Heart left ventricle (tissue), 16 donors: ENCODE measurements around the gene MBD3. TPM values are rescaled to one million over a fixed set of nuclear protein-coding genes. Genes with fewer than 3 reads are reported as not detected.

Experiments
- ATAC-seq, 4 donors: fragments of 200-7000 bp; cut with Tn5 transposase; one replicate each; pipeline ENCODE4 v1.9.1; 2020 to 2022; ENCODE audit warnings: moderate library complexity in 4 of 4, mild to moderate bottlenecking in 3 of 4, moderate number of reproducible peaks in 1 of 4
- DNase-seq, 5 donors: peaks; one replicate each; pipeline ENCODE4 v3.0.0-alpha.2; 2020
- H3K27ac ChIP-seq, 12 donors: fragments of 200-600 bp; sonication (generic) in 4 of 12; one replicate each; pipeline versions ENCODE4 v1.5.0 to v1.8.0; 2016 to 2022; ENCODE audit warnings: mild to moderate bottlenecking in 2 of 12
- H3K27me3 ChIP-seq, 9 donors: fragments of 200-600 bp; sonication (generic) in 2 of 9; one replicate each; pipeline versions ENCODE4 v1.5.1 to v1.8.0; 2016 to 2022; ENCODE audit warnings: mild to moderate bottlenecking in 3 of 9
- H3K36me3 ChIP-seq, 9 donors: fragments of 200-600 bp; sonication (generic) in 2 of 9; one replicate each; pipeline versions ENCODE4 v1.5.0 to v1.8.0; 2018 to 2022; ENCODE audit warnings: mild to moderate bottlenecking in 2 of 9
- H3K4me1 ChIP-seq, 12 donors: fragments of 200-600 bp; sonication (generic) in 4 of 12; one replicate each; pipeline versions ENCODE4 v1.5.0 to v1.8.0; 2016 to 2022; ENCODE audit warnings: mild to moderate bottlenecking in 3 of 12
- H3K4me3 ChIP-seq, 12 donors: fragments of 200-600 bp; sonication (generic) in 4 of 12; one replicate each; pipeline versions ENCODE4 v1.5.0 to v1.8.0; 2017 to 2022; ENCODE audit warnings: mild to moderate bottlenecking in 9 of 12, moderate library complexity in 4 of 12
- H3K9me3 ChIP-seq, 12 donors: fragments of 200-600 bp; sonication (generic) in 4 of 12; one replicate each; pipeline versions ENCODE4 v1.5.0 to v1.8.0; 2016 to 2022; ENCODE audit warnings: mild to moderate bottlenecking in 1 of 12
- CTCF ChIP-seq, 12 donors: fragments of 200-600 bp; sonication (generic) in 4 of 12; IDR thresholded peaks; one replicate each; pipeline versions ENCODE4 v1.5.0 to v1.8.0; 2018 to 2022; ENCODE audit warnings: antibody characterized with exemption in 12 of 12, mild to moderate bottlenecking in 5 of 12
- POLR2A ChIP-seq, 2 donors: fragments of 450-650 bp; IDR thresholded peaks; one replicate each; pipeline ENCODE4 v1.6.1; 2017; ENCODE audit warnings: antibody characterized with exemption in 2 of 2, mild to moderate bottlenecking in 2 of 2, moderate library complexity in 2 of 2
- WGBS, 4 donors: extraction: QIAGEN DNeasy Blood & Tissue Kit in 2 of 4; methylation state at CpG; one replicate each; pipeline versions ENCODE4 v1.1.5 to v1.1.7; 2013 to 2018; 5-methylcytosine and 5-hydroxymethylcytosine counted together
- intact Hi-C, 10 donors: fragments of 100-400 bp; cut with DNase I; formaldehyde crosslinking; loops; one replicate each; pipeline versions ENCODE4 v1.11.1 to v1.14.2; 2022
- polyA plus RNA-seq, 2 donors: library from polyadenylated mRNA; stranded (reverse); fragments of 200-250 nt; gene quantifications; one replicate each; pipeline ENCODE4 v1.2.3, GENCODE V29; 2013
- total RNA-seq, 9 donors: library from RNA; depleted of rRNA in 2 of 9; stranded (reverse); fragments of >200 nt in 2 of 9; fragmentation: NEBNext Ultra II Directional in 3 of 9; extraction: Animal tissue kit (Norgen Biotek cat#: 25700) in 3 of 9; gene quantifications; one replicate each; pipeline versions ENCODE4 v1.1.0 to v1.2.4, GENCODE V29; 2016 to 2023
- donor health status: ischemic (EF 13 %, LVEDD 7.1; RV severe dilation, severe dysfunction).
- donor health status: healthy with polysubstance abuse.
- donor health status: DM: no; HTN: yes; CAD: no.
- donor health status: DM: no; HTN: no; CAD: no.
- donor health status: ischemic (EF 25% LVEDD 6.9; RV normal size, moderate dysfunction).
- donor health status: ischemic (EF 25% LVEDD 5.7; RV mildly dilated, moderate dysfunction).
- donor health status: healthy.
- donor health status: DM: yes; HTN: yes; CAD: no.
- donor health status: ischemic (EF 35%, LVEDD 5.7; RV mildly dilated, moderate dysfunction).
- donor health status: nonischemic (EF 11% LVEDD 7.7; RV severe dilation, severe dysfunction).
- donor health status: DM: yes; HTN: yes; CAD: no.
- donor health status: PGD.
- donor health status: ischemic (EF 29% LVEDD 5.4; RV normal size, mild dysfunction).
- donor health status: nonischemic (EF 23%, LVEDD 6.1; RV moderate dilation, normal function).

MBD3 gene
- total and polyA plus RNA-seq, 11 donors: 38.6 to 146 (median 72.8) TPM

GRCh38 chr19:1574354-1575136 lies 18.1 kb downstream of the MBD3 start:
- intact Hi-C loops: no loop called here
- H3K9me3 ChIP-seq: no peaks in the 10 kb centered on the region
- peaks cover 0 to 35% (median 17%) of the 10 kb centered on the region in 9 donors for H3K36me3 ChIP-seq
- TF ChIP-seq POLR2A (IDR thresholded peaks at IDR 0.05): no peak
- no peak for TF ChIP-seq CTCF (IDR thresholded peaks at IDR 0.05)
- H3K27me3 ChIP-seq: no peaks in the 10 kb centered on the region
- H3K27ac ChIP-seq: no peak overlapping the region
- H3K4me1 ChIP-seq: peaks cover 0 to 16% (median 1%) of the 10 kb centered on the region in 12 donors
- WGBS, 4 donors: 87 to 89% (median 89%) methylated on average over 24 to 34 of the region's 34 CpGs
- no peak overlapping the region for H3K4me3 ChIP-seq
- DNase-seq (peak in 1 of 5 donors; percentile 20), ATAC-seq (no peak)

- WGBS, 4 donors: 85 to 90% (median 87%) methylated on average over 9 of the region's 9 CpGs
Observed at GRCh38 chr19:1572795-1573194, 19.9 kb downstream of the MBD3 start.

GRCh38 chr19:1571358-1571757 lies 21.3 kb downstream of the MBD3 start:
- Histone ChIP-seq H3K27ac (no peak overlapping the region), H3K4me1 (peaks cover 0 to 16% (median 4%) of the 10 kb centered on the region in 12 donors), H3K4me3 (no peak overlapping the region), H3K9me3 (no peaks in the 10 kb centered on the region), H3K27me3 (peaks cover 0 to 4% (median 0%) of the 10 kb centered on the region in 9 donors), H3K36me3 (peaks cover 0 to 4% (median 0%) of the 10 kb centered on the region in 9 donors)
- WGBS, 4 donors: 87 to 91% (median 89%) methylated on average over 12 of the region's 12 CpGs
- DNase-seq (no peak), ATAC-seq (no peak)
- TF ChIP-seq CTCF (IDR thresholded peaks at IDR 0.05) (no peak), POLR2A (IDR thresholded peaks at IDR 0.05) (no peak)
- intact Hi-C loops: no loop called here

More at GRCh38 chr19:1572795-1573194, 19.9 kb downstream of the MBD3 start:
- H3K27me3 ChIP-seq: no peaks in the 10 kb centered on the region
- no peak overlapping the region for H3K4me3 ChIP-seq
- ATAC-seq (no peak), DNase-seq (no peak)
- H3K36me3 ChIP-seq: peaks cover 0 to 18% (median 7%) of the 10 kb centered on the region in 9 donors
- TF ChIP-seq CTCF (IDR thresholded peaks at IDR 0.05) (no peak), POLR2A (IDR thresholded peaks at IDR 0.05) (no peak)
- intact Hi-C loops: no loop called here
- no peaks in the 10 kb centered on the region for H3K9me3 ChIP-seq
- no peak overlapping the region for H3K27ac ChIP-seq
- H3K4me1 ChIP-seq: peaks cover 0 to 18% (median 5%) of the 10 kb centered on the region in 12 donors

- no peak for TF ChIP-seq CTCF (IDR thresholded peaks at IDR 0.05)
- no peak for TF ChIP-seq POLR2A (IDR thresholded peaks at IDR 0.05)
- Histone ChIP-seq H3K27me3 (peaks cover 0 to 4% (median 0%) of the 10 kb centered on the region in 9 donors), H3K27ac (no peak overlapping the region), H3K9me3 (no peaks in the 10 kb centered on the region), H3K36me3 (no peaks in the 10 kb centered on the region), H3K4me3 (no peak overlapping the region), H3K4me1 (peaks cover 0 to 22% (median 9%) of the 10 kb centered on the region in 12 donors)
- DNase-seq (no peak), ATAC-seq (no peak)
- intact Hi-C loops: no loop called here
- 92 to 97% (median 95%) methylated on average over 13 of the region's 13 CpGs for WGBS, 4 donors
Observed at GRCh38 chr19:1570836-1571235, 21.8 kb downstream of the MBD3 start.
